Muscle of back (tissue), 11 donors: ENCODE data around the gene HADHA. TPM values are rescaled to one million over a fixed set of nuclear protein-coding genes. Genes with fewer than 3 reads are reported as not detected.

ENCODE experiments used
- DNase-seq, 3 donors: peaks; one replicate each; pipeline versions ENCODE4 v3.0.0 to v3.0.0-alpha.2; 2013
- polyA plus RNA-seq, 10 donors: library from polyadenylated mRNA; unstranded; fragments of 120-200 nt; gene quantifications; one replicate each; pipeline ENCODE4 v1.2.1, GENCODE V29; 2013; ENCODE audit not compliant: insufficient read length in 10 of 10

HADHA gene
- polyA plus RNA-seq, 10 donors, result 176 to 240 (median 200) TPM

DNA sequence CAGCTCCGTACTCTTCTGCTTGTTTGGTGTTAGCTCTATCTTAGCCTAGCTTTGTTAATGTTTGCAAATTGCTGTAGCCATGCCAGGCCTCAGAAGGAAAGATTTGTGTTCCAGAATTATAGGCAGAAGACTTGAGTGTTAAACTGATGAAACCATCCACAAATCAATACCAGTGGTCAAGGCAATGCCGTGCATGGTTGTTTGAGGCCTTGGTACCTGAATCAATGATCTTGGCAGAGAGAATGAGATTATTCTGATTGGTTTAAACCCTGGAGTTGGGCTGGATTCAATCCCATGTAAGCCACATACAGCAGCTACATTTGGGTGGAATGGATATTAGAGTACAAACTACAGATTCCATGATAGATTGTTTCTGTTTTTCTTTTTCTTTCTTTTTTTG, 5.2 kb upstream of the HADHA start:
- no peak for DNase-seq

DNA sequence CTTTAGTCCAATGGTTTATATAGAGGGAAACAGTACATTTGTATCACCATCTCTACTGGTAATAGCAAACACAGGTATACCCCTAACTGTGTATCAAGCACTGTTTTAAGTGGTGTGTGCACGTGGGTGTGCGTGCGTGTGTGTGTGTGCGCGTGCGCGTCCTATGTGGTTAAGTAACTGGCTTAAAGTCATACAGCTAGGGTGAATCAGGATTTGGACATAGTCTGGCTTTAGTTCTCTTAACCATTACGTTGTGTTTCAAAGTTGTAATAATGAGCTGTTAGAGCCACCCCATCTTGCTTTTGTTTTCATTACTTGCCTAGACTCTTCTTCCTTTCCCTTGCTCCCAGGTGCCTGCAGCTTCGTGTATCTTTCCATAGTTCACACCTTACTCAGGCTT, 2.4 kb upstream of the HADHA start:
- DNase-seq, result no peak

DNA sequence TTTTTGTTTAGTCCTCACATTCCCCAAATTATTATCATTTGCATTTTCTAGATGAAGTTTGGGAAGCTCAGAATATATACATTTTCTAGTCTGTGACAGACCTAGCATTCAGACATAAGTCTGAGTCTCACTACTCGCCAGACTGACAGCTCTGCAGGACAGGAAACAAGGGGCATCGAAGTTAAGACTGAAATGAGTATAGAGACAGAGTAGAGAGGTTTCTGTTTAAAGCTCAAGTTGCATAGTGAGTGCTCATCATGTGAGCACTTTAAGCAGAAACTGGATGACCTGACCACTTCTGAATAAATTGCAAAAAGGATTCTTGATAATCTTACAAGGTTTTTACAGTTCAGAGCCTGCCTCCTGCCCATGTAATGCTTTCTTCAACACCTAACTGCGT, 1.4 kb upstream of the HADHA start:
- DNase-seq, result no peak

GRCh38 chr2:26245231-26245732, 850 bp upstream of the HADHA start:
- DNase-seq, result no peak

- peak; percentile 37 to 81 (median 60) for DNase-seq
These were observed 743 bp downstream of the HADHA start for GRCh38 chr2:26243470-26244308.

DNA sequence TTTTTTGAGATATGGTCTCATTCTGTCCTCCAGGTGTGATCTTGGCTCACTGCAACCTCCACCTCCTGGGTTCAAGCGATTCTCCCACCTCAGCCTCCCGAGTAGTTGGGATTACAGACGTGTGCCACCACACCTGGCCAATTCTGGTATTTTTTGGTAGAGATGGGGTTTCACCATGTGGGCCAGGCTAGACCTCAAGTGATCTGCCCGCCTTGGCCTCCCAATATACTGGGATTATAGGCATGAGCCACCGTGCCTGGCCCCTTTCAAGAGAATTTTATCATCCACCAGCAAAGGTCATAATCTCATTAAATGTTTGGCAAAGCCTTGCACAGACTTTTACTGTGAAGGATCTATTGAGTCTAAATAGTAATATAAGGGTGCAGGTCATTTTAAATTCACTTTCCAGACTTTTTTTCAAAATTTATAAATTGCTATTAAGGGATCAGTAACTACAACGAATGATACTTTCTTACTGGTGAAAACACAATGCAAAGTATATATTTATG, 2.5 kb downstream of the HADHA start:
- DNase-seq, result no peak

DNA sequence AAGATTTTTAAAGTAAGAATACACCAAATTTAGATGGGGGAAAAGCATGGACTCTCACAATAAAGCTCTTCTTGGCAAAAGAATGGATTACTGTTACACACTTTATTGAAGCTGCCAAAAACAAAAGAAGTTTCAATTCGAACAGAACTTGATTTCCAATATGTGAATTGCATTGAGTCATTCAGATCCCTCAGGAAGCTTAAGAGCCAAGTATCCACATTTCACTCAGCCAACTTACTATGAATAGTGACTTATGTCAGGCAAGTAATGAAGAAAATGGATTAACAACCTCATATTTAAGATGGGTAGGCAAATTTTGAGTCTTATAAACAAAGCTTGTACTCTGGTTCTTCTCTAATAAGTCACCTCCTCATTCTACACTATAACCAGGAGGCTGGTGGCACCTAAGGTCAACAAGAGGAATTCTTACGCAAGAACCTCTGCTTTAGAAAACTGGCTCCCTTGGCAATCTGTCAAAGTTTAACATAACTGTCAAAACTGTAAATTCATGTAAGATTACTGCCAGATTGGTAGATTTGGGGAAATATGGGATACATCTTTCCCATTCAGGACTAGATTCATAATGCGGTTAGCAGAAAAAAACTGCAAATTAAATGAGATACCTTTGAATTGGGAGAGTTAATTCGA, 6.0 kb downstream of the HADHA start:
- DNase-seq, result peak in 2 of 3 donors; percentile 34 to 52

DNA sequence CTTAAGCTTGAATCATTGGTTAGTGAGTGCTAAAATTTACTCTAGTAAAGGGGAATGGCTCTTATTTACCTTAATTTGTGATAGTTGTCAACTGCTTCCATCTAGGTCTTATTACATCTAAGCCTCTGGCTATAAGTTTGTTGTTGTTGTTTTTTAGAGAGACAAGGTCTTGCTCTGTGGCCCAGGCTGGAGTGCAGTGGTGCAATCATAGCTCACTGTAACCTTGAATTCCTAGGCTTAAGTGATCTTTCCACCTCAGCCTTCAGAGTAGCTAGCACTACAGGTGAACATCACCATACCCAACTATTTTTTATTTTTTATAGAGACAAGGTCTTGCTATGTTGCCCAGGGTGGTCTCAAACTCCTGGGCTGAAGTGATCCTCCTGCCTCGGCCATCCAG, 6.6 kb downstream of the HADHA start:
- DNase-seq, result no peak

GRCh38 chr2:26235089-26235488, 9.3 kb downstream of the HADHA start:
- no peak for DNase-seq

GRCh38 chr2:26230806-26231205, 13.6 kb downstream of the HADHA start:
- no peak for DNase-seq

DNA sequence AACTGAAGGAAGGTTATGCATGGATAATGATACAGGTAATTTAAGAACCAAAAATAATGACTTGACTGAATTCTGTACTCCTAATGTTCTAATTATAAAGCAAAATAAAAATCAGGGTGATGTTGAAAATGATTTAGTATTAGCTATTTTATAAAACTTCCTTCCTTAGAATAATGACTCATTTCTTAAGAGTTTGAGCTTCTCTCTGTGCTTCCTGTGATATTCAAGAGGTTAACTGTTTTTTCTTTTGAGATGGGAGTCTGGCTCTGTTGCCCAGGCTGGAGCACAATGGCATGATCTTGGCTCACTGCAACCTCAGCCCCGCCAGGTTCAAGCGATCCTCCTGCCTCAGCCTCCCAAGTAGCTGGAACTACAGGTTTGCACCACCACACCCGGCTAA, 14.8 kb downstream of the HADHA start:
- no peak for DNase-seq

DNA sequence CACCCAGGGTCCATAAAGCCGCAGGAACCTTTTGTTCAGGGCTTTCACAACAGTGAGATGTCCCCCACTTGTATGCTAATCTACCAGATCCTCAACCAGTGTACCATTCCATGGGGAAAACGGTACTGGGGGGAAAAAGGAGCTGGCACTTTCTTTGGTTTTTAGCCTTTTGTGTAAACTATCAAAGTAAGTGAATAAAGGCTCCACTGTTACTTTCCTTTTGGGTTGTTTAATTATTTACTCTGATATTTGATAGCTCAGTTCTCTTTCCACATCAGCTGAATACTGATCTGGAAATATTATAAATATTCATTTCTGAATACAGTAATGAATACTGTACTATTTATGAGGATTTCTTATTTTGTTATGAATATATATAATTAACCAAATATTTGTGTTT, 20.3 kb downstream of the HADHA start:
- no peak for DNase-seq

GRCh38 chr2:26223018-26223417, 21.4 kb downstream of the HADHA start:
- DNase-seq, result no peak

- no peak for DNase-seq
These were observed 26.7 kb downstream of the HADHA start for GRCh38 chr2:26217720-26218119.

- DNase-seq, result no peak
These were observed 27.8 kb downstream of the HADHA start for GRCh38 chr2:26216587-26216986.

- no peak for DNase-seq
These were observed 28.6 kb downstream of the HADHA start for GRCh38 chr2:26215833-26216232.

- DNase-seq, result no peak
These were observed 29.7 kb downstream of the HADHA start for GRCh38 chr2:26214759-26215158.

DNA sequence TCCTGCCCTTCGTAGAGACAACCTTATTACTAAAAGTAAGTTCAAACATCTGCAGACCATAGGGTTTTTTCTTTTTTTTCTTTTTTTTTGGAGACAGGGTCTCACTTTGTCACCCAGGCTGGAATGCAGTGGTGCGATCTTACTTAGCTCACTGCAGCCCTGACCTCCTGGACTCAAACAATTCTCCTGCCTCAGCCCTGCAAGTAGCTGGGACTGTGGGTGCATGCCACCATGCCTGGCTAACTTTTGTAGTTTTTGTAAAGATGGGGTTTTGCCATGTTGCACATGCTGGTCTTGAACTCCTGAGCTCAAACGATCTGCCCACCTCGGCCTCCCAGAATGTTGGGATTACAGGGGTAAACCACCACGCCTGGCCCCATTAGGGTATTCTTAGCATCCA, 32.4 kb downstream of the HADHA start:
- no peak for DNase-seq

GRCh38 chr2:26203906-26204305, 40.5 kb downstream of the HADHA start:
- DNase-seq, result no peak

DNA sequence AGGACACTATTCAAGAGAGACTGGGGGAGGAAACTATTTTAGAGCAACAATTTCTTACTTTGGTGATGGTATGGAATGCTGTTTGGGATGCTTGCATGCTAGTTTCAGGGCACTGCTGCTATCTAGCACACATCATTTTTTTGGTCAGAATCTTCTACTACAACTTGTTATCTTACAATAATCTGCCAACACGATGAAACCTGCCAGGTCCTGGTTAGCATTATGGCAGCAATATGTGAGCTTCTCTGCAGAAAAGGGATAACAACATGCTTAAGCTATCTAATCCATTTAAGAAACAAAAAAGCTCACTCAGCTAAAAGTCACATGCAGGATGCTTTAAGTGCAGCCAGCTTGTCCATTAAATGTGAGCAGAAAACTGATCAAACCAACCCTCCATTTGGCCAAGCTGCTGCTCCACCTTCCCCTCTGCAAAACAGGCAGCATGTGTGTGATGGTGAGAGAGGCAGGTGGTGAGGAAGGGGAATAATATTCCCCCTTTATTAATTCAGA, 41.4 kb downstream of the HADHA start:
- no peak for DNase-seq

GRCh38 chr2:26197516-26197915, 46.9 kb downstream of the HADHA start:
- DNase-seq, result no peak

GRCh38 chr2:26196683-26197418, 47.6 kb downstream of the HADHA start:
- no peak for DNase-seq
